HepG2 (cell line): ENCODE measurements around the gene BPIFB2. TPM values are rescaled to one million over a fixed set of nuclear protein-coding genes. Genes with fewer than 3 reads are reported as not detected.

Experiments
- ARNT2 ChIP-seq: sonication (generic); formaldehyde crosslinking; IDR thresholded peaks from 2 replicates; pipeline ENCODE4 v1.8.0; 2022; ENCODE audit warnings: mild to moderate bottlenecking, low read depth, missing genetic modification reagents, moderate library complexity
- ATF4 ChIP-seq, 2 experiments: fragments of 450-650 bp in 1 of 2; sonication (generic) in 1 of 2; formaldehyde crosslinking; IDR thresholded peaks; 2 replicates each; pipeline versions ENCODE4 v1.5.0 to v1.8.0; 2020 to 2022; ENCODE audit warnings: mild to moderate bottlenecking in 1 of 2, missing genetic modification reagents in 1 of 2
- CEBPG ChIP-seq: IDR thresholded peaks from 2 replicates; pipeline ENCODE4 v1.6.1; 2016
- DR1 ChIP-seq: sonication (generic); formaldehyde crosslinking; IDR thresholded peaks from 2 replicates; pipeline ENCODE4 v1.8.0; 2021; ENCODE audit warnings: mild to moderate bottlenecking, missing genetic modification reagents, inconsistent platforms
- DZIP1 ChIP-seq: sonication (generic); formaldehyde crosslinking; IDR thresholded peaks from 2 replicates; pipeline ENCODE4 v1.5.0; 2020; ENCODE audit warnings: mild to moderate bottlenecking, missing genetic modification reagents
- FOXA1 ChIP-seq, 2 experiments: fragments of 450-650 bp in 1 of 2; sonication (generic) in 1 of 2; formaldehyde crosslinking in 1 of 2; IDR thresholded peaks; 2 replicates each; pipeline versions ENCODE4 v1.4.0 to v1.6.1; 2016 to 2020; ENCODE audit warnings: missing genetic modification reagents in 1 of 2
- GTF2F1 ChIP-seq: fragments of 150-350 bp; IDR thresholded peaks from 2 replicates; pipeline ENCODE4 v1.6.1; 2014; ENCODE audit warnings: low read length
- HOXA5 ChIP-seq: sonication (generic); formaldehyde crosslinking; IDR thresholded peaks from 2 replicates; pipeline ENCODE4 v1.4.0; 2020; ENCODE audit warnings: missing genetic modification reagents
- KDM1A ChIP-seq: IDR thresholded peaks from 2 replicates; pipeline ENCODE4 v1.6.1; 2016; ENCODE audit warnings: missing compliant biosample characterization
- NFATC3 ChIP-seq: sonication (generic); formaldehyde crosslinking; IDR thresholded peaks from 2 replicates; pipeline ENCODE4 v1.5.1; 2020; ENCODE audit warnings: mild to moderate bottlenecking, missing genetic modification reagents
- RFXANK ChIP-seq: IDR thresholded peaks from 2 replicates; pipeline ENCODE4 v1.6.1; 2016
- SMC3 ChIP-seq: IDR thresholded peaks from 2 replicates; pipeline ENCODE4 v1.6.1; 2011; ENCODE audit warnings: low read length, improper control_type of control experiment
- SP5 ChIP-seq: IDR thresholded peaks from 2 replicates; pipeline ENCODE4 v1.6.1; 2016; ENCODE audit warnings: low read depth, borderline replicate concordance
- TARDBP ChIP-seq: sonication (generic); formaldehyde crosslinking; IDR thresholded peaks from 2 replicates; pipeline ENCODE4 v1.8.0; 2022; ENCODE audit warnings: mild to moderate bottlenecking, missing genetic modification reagents
- ZBTB38 ChIP-seq: sonication (generic); formaldehyde crosslinking; IDR thresholded peaks from 2 replicates; pipeline ENCODE4 v1.5.1; 2020; ENCODE audit warnings: mild to moderate bottlenecking, missing genetic modification reagents
- ZNF18 ChIP-seq: sonication (generic); formaldehyde crosslinking; IDR thresholded peaks from 2 replicates; pipeline ENCODE4 v1.8.0; 2022; ENCODE audit warnings: mild to moderate bottlenecking, missing genetic modification reagents; ENCODE audit not compliant: insufficient replicate concordance
- ZNF326 ChIP-seq: sonication (generic); formaldehyde crosslinking; IDR thresholded peaks from 2 replicates; pipeline ENCODE4 v1.4.0; 2020; ENCODE audit warnings: missing genetic modification reagents, borderline replicate concordance
- ZNF333 ChIP-seq: sonication (generic); formaldehyde crosslinking; IDR thresholded peaks from 2 replicates; pipeline ENCODE4 v1.4.0; 2020; ENCODE audit warnings: mild to moderate bottlenecking, missing genetic modification reagents, borderline replicate concordance
- ZNF350 ChIP-seq: sonication (generic); formaldehyde crosslinking; IDR thresholded peaks from 2 replicates; pipeline ENCODE4 v1.4.0; 2020; ENCODE audit warnings: mild to moderate bottlenecking, low read depth, missing genetic modification reagents, borderline replicate concordance
- ZNF704 ChIP-seq: sonication (generic); formaldehyde crosslinking; IDR thresholded peaks from 2 replicates; pipeline ENCODE4 v1.8.1; 2023; ENCODE audit warnings: mild to moderate bottlenecking, inconsistent platforms, moderate library complexity, missing genetic modification reagents, borderline replicate concordance
- ZNF780A ChIP-seq: sonication (generic); formaldehyde crosslinking; IDR thresholded peaks from 2 replicates; pipeline ENCODE4 v1.8.0; 2022; ENCODE audit warnings: mild to moderate bottlenecking, missing genetic modification reagents, moderate library complexity
- ZSCAN30 ChIP-seq: sonication (generic); formaldehyde crosslinking; IDR thresholded peaks from 2 replicates; pipeline ENCODE4 v1.5.0; 2020; ENCODE audit warnings: mild to moderate bottlenecking, missing genetic modification reagents
- polyA plus RNA-seq, 8 experiments: library from polyadenylated mRNA; depleted of rRNA in 3 of 8; stranded (reverse) in 7 of 8; unstranded in 1 of 8; fragments of >200 nt; fragmentation: Illumina TruSeq in 4 of 8; extraction: Trizol in 4 of 8; gene quantifications; 2 replicates each; pipeline versions ENCODE4 v1.2.1 to v1.2.3, GENCODE V29; 2011 to 2016; ENCODE audit warnings: low read depth in 4 of 8, missing spikeins in 1 of 8, mixed read lengths in 1 of 8; ENCODE audit not compliant: insufficient read depth in 1 of 8
- total RNA-seq, 5 experiments: library from RNA; depleted of rRNA; stranded (reverse); fragments of >200 nt; fragmentation: Illumina TruSeq; extraction: Trizol; gene quantifications; 2 replicates each; pipeline ENCODE4 v1.2.3, GENCODE V29; 2016; ENCODE audit warnings: low read depth in 1 of 5

The BPIFB2 gene
- total and polyA plus RNA-seq, 2 of the 13 experiments (the other 11 are each of a cell fraction or from before 2014, with no cell fraction given), result 54.5 to 902 TPM

- peak; percentile 92 for TF ChIP-seq SP5
- TF ChIP-seq ZNF18 (CRISPR knock-in tag), result peak; percentile 96
- peak; percentile 22; the same call in 1 of the 2 replicates for TF ChIP-seq SMC3
- TF ChIP-seq ARNT2 (CRISPR knock-in tag), result peak; percentile 63; the same call in 1 of the 2 replicates
- TF ChIP-seq HOXA5 (CRISPR knock-in tag), result peak; percentile 77; the same call in 1 of the 2 replicates
- no peak for TF ChIP-seq ZNF326 (CRISPR knock-in tag)
- TF ChIP-seq ZBTB38, result peak; percentile 63
- no peak for TF ChIP-seq ZNF780A (CRISPR knock-in tag)
- TF ChIP-seq CEBPG, result peak; percentile 99
- TF ChIP-seq DR1 (CRISPR knock-in tag), result no peak; the same call in 1 of the 2 replicates
- TF ChIP-seq KDM1A (CRISPR knock-in tag), result peak; percentile 58; the same call in 1 of the 2 replicates
- peak in 1 of 2 experiments; percentile 99; a peak in 2 of 4 replicates for TF ChIP-seq ATF4 (CRISPR knock-in tag; IDR thresholded peaks at IDR 0.05)
- TF ChIP-seq FOXA1 (IDR thresholded peaks at IDR 0.05), result no peak
- TF ChIP-seq FOXA1 (CRISPR knock-in tag; IDR thresholded peaks at IDR 0.05), result peak; percentile 99
- peak; percentile 99 for TF ChIP-seq TARDBP (CRISPR knock-in tag)
- no peak for TF ChIP-seq GTF2F1
- no peak; the same call in 1 of the 2 replicates for TF ChIP-seq ZNF333 (CRISPR knock-in tag)
- peak; percentile 94; the same call in 1 of the 2 replicates for TF ChIP-seq ZNF350
- no peak for TF ChIP-seq RFXANK (CRISPR knock-in tag)
- peak; percentile 87; the same call in 1 of the 2 replicates for TF ChIP-seq DZIP1 (CRISPR knock-in tag)
- TF ChIP-seq ZSCAN30, result no peak
- TF ChIP-seq ZNF704 (CRISPR knock-in tag), result no peak
- peak; percentile 58; the same call in 1 of the 2 replicates for TF ChIP-seq NFATC3 (CRISPR knock-in tag)
These were observed 1.4 kb upstream of the BPIFB2 start (continued) for GRCh38 chr20:33005908-33006775.
